ENCODE measurements around the gene SLC26A5. TPM values are rescaled to one million over a fixed set of nuclear protein-coding genes. Genes with fewer than 3 reads are reported as not detected.

SLC26A5 gene
- total and polyA plus RNA-seq, 2 of the 8 experiments (the other 6 are each of a cell fraction or from before 2014, with no cell fraction given), result 0.09 to 0.24 TPM

DNA sequence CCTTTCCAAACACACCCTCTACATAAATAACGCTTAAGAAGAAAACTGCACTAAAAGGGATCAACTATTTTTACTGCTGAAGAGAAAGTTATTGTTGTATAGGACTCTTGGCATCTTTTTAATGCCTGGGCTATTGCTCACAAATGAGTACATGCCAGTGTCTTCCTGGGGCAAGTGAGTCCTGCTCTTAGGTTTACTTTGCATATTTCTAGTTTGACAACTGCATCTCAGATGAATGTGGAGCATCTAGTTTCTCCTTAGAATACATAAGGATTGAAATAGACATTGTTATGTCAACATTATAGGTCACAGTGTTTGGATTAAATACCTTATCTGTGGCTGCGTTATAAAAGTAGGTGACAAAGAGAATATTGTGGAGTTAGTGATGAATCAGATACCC lies 54.0 kb downstream of the SLC26A5 start:
- H3K14ac ChIP-seq (ENCODE audit: insufficient read length), result no peak overlapping the region

More for the DNA sequence above, 54.0 kb downstream of the SLC26A5 start:
- ChIA-PET CTCF (ENCODE audit: partially characterized antibody) (interaction anchor here (1.4 to 1.7 kb wide), 2 partner anchors 13 to 14 kb away, joined by 5 read pairs; no protein-coding TSS in a partner anchor), POLR2A (ENCODE audit: partially characterized antibody) (no interaction called here)
- Histone ChIP-seq H2AK5ac (ENCODE audit: low read depth, low read length) (no peak overlapping the region), H3K27ac (ENCODE audit: low read depth, low read length) (no peak overlapping the region), H3K4me3 (ENCODE audit: extremely low read depth in 1 of 4, insufficient read depth in 2 of 4, low read depth in 3 of 4, low read length in 4 of 4) (no peak overlapping the region), H3K9me3 (ENCODE audit: insufficient read depth in 2 of 2, low read depth in 1 of 2, low read length in 1 of 2) (no peaks in the 10 kb centered on the region), H4K5ac (ENCODE audit: insufficient read length, low read depth, low read length) (no peak overlapping the region), H3K9ac (replicated peaks in 1 of 4; ENCODE audit: extremely low read depth in 1 of 4, low read depth in 3 of 4, low read length in 3 of 4) (no peak overlapping the region), H3K23me2 (ENCODE audit: low read depth, low read length) (no peaks in the 10 kb centered on the region), H2BK12ac (ENCODE audit: low read depth, low read length) (no peak overlapping the region), H2BK5ac (ENCODE audit: low read depth, low read length) (no peak overlapping the region), H3K36me3 (ENCODE audit: control insufficient read depth in 2 of 4, insufficient read depth in 4 of 4, low read length in 3 of 4) (no peaks in the 10 kb centered on the region), H3K18ac (ENCODE audit: extremely low read depth, low read length) (no peak overlapping the region), H3K4me2 (ENCODE audit: insufficient read depth in 1 of 2, low read depth in 2 of 2, low read length in 2 of 2) (no peak overlapping the region), H2AFZ (ENCODE audit: low read length) (no peak overlapping the region), H2BK20ac (ENCODE audit: low read length) (no peak overlapping the region), H3K27me3 (replicated peaks in 1 of 4; ENCODE audit: control insufficient read depth in 3 of 4, extremely low read depth in 1 of 4, insufficient read depth in 3 of 4, low read length in 3 of 4) (no peaks in the 10 kb centered on the region), H4K91ac (replicated peaks; ENCODE audit: insufficient read length, low read length) (no peak overlapping the region), H3K79me2 (ENCODE audit: control insufficient read depth in 1 of 2, insufficient read depth in 2 of 2, low read length in 2 of 2) (no peaks in the 10 kb centered on the region), H3K23ac (ENCODE audit: insufficient read length) (no peak overlapping the region), H3K79me1 (ENCODE audit: low read depth, low read length) (no peaks in the 10 kb centered on the region), H2BK15ac (ENCODE audit: low read length) (no peak overlapping the region), H4K20me1 (replicated peaks in 1 of 2; ENCODE audit: control insufficient read depth in 1 of 2, insufficient read depth in 2 of 2, low read length in 2 of 2) (no peaks in the 10 kb centered on the region), H3K4me1 (replicated peaks in 1 of 4; ENCODE audit: control insufficient read depth in 3 of 4, insufficient read depth in 4 of 4, low read length in 3 of 4) (no peaks in the 10 kb centered on the region), H2BK120ac (replicated peaks; ENCODE audit: low read depth, low read length) (no peak overlapping the region), H3K4ac (replicated peaks; ENCODE audit: insufficient read length, low read depth, low read length) (no peak overlapping the region), H3K56ac (replicated peaks; ENCODE audit: insufficient read length, low read depth, low read length) (no peak overlapping the region), H4K8ac (ENCODE audit: extremely low read depth, insufficient read depth, low read length) (no peak overlapping the region)
- no peak for FAIRE-seq
- no peak for DNase-seq (ENCODE audit: low read depth in 1 of 2, low spot score in 2 of 2)
- no peak for TF ChIP-seq JUN (IDR thresholded peaks at IDR 0.05; ENCODE audit: low read depth, low read length)
- no peak for TF ChIP-seq SIRT6 (IDR thresholded peaks at IDR 0.05; ENCODE audit: low read length)
- WGBS, 2 experiments (ENCODE audit: extremely low coverage in 1 of 2, insufficient coverage in 1 of 2, insufficient read length in 1 of 2, insufficient replicate concordance in 2 of 2, low coverage in 1 of 2, low lambda C conversion rate in 2 of 2, missing lambda C conversion rate in 1 of 2), result 85% methylated on average over 2 of the region's 2 CpGs; no CpG with 5 or more reads in 1 of the 2 experiments
